Stimulated activated CD8-positive, alpha-beta memory T cell treated with anti-CD3 and anti-CD28 coated beads, Interleukin-2, amount 100 ng/mL, for 1 hour (primary cell): ENCODE measurements around the gene KCTD17.
A peak's percentile ranks its signal among the peaks of the same experiment; 100 is the strongest.

ENCODE experiments used
- DNase-seq, 2 donors: peaks; one replicate each; pipeline ENCODE4 v3.0.0-alpha.2; 2020; ENCODE audit warnings: low read depth in 2 of 2

The KCTD17 gene

GRCh38 chr22:37079158-37079557, 27.6 kb downstream of the KCTD17 start:
- no peak for DNase-seq

- DNase-seq: peak; percentile 60 to 67
These were observed 28.2 kb downstream of the KCTD17 start for GRCh38 chr22:37079668-37080171.

GRCh38 chr22:37080438-37080837, 28.9 kb downstream of the KCTD17 start:
- no peak for DNase-seq

- no peak for DNase-seq
These were observed 29.3 kb downstream of the KCTD17 start for GRCh38 chr22:37080838-37081237.

- no peak for DNase-seq
These were observed 30.8 kb downstream of the KCTD17 start for GRCh38 chr22:37082251-37082873.

- DNase-seq: no peak
These were observed 32.4 kb downstream of the KCTD17 start for GRCh38 chr22:37083914-37084313.

- no peak for DNase-seq
These were observed 32.8 kb downstream of the KCTD17 start for GRCh38 chr22:37084385-37084784.

GRCh38 chr22:37086184-37086583, 34.6 kb downstream of the KCTD17 start:
- DNase-seq: no peak

- DNase-seq: no peak
These were observed 36.6 kb downstream of the KCTD17 start for GRCh38 chr22:37088108-37088605.

GRCh38 chr22:37088750-37089408, 37.3 kb downstream of the KCTD17 start:
- DNase-seq: no peak

GRCh38 chr22:37089434-37089833, 37.9 kb downstream of the KCTD17 start:
- DNase-seq: no peak

GRCh38 chr22:37090920-37091695, 39.6 kb downstream of the KCTD17 start:
- DNase-seq: no peak

- no peak for DNase-seq
These were observed 40.5 kb downstream of the KCTD17 start for GRCh38 chr22:37091994-37092393.

GRCh38 chr22:37092997-37093396, 41.5 kb downstream of the KCTD17 start:
- no peak for DNase-seq

GRCh38 chr22:37094239-37094638, 42.7 kb downstream of the KCTD17 start:
- no peak for DNase-seq

- no peak for DNase-seq
These were observed 43.6 kb downstream of the KCTD17 start for GRCh38 chr22:37095113-37095512.

- no peak for DNase-seq
These were observed 45.8 kb downstream of the KCTD17 start for GRCh38 chr22:37097346-37097745.

GRCh38 chr22:37098976-37099591, 47.5 kb downstream of the KCTD17 start:
- no peak for DNase-seq

- no peak for DNase-seq
These were observed 49.1 kb downstream of the KCTD17 start for GRCh38 chr22:37100589-37101127.

GRCh38 chr22:37101311-37102066, 49.9 kb downstream of the KCTD17 start:
- no peak for DNase-seq

GRCh38 chr22:37103151-37103550, 51.6 kb downstream of the KCTD17 start:
- no peak for DNase-seq
